GM23338 (cell line): ENCODE data around the gene STX1A. TPM values are rescaled to one million over a fixed set of nuclear protein-coding genes. Genes with fewer than 3 reads are reported as not detected.

ENCODE experiments used
- CTCF ChIP-seq, 2 experiments: fragments of 200-600 bp in 1 of 2; sonication (generic) in 1 of 2; conservative IDR thresholded peaks; 2 replicates each; pipeline versions ENCODE4 v1.5.1 to v1.6.1; 2016 to 2017; ENCODE audit warnings: antibody characterized with exemption in 2 of 2, low read depth in 2 of 2, mild to moderate bottlenecking in 2 of 2, moderate library complexity in 1 of 2
- ETS1 ChIP-seq: IDR thresholded peaks from 2 replicates; pipeline ENCODE4 v1.6.1; 2016; ENCODE audit warnings: antibody characterized with exemption
- EZH2 ChIP-seq: fragments of 200-600 bp; sonication (generic); IDR thresholded peaks from one replicate; pipeline ENCODE4 v1.8.0; 2017; ENCODE audit warnings: antibody characterized with exemption, mild to moderate bottlenecking, low read depth; ENCODE audit not compliant: unreplicated experiment
- EZH2phosphoT487 ChIP-seq: fragments of 200-600 bp; sonication (generic); IDR thresholded peaks from one replicate; pipeline ENCODE4 v1.8.1; 2018; ENCODE audit warnings: antibody characterized with exemption; ENCODE audit not compliant: unreplicated experiment
- REST ChIP-seq: IDR thresholded peaks from one replicate; pipeline ENCODE4 v1.6.1; 2018; ENCODE audit warnings: antibody characterized with exemption; ENCODE audit not compliant: unreplicated experiment
- STAT1 ChIP-seq: IDR thresholded peaks from one replicate; pipeline ENCODE4 v1.6.1; 2016; ENCODE audit warnings: antibody characterized with exemption; ENCODE audit not compliant: unreplicated experiment
- ZNF331 ChIP-seq: fragments of 250-450 bp; sonication (Bioruptor Pico); IDR thresholded peaks from 2 replicates; pipeline ENCODE4 v1.5.0; 2020; ENCODE audit warnings: low read depth, mild to moderate bottlenecking, moderate library complexity
- ZNF462 ChIP-seq: fragments of 250-450 bp; sonication (Bioruptor Pico); IDR thresholded peaks from 2 replicates; pipeline ENCODE4 v1.5.0; 2020; ENCODE audit warnings: mild to moderate bottlenecking, moderate library complexity
- polyA plus RNA-seq: library from polyadenylated mRNA; unstranded; fragments of >200 nt; fragmentation: Nextera tagmentation; extraction: Ambion mirVana; gene quantifications from 2 replicates; pipeline ENCODE4 v1.2.1, GENCODE V29; 2016
- total RNA-seq: library from RNA; depleted of rRNA; stranded (reverse); fragments of >200 nt; shearing (Covaris generic); gene quantifications from 2 replicates; pipeline ENCODE4 v1.2.3, GENCODE V29; 2014

STX1A gene
- total and polyA plus RNA-seq, 2 experiments from 2014 or later: 9.1 to 19.8 TPM

- no peak for TF ChIP-seq ZNF462 (CRISPR knock-in tag)
- no peak for TF ChIP-seq ZNF331 (CRISPR knock-in tag)
- TF ChIP-seq CTCF (conservative IDR thresholded peaks at IDR 0.05; ENCODE audit: low read depth in 2 of 2): no peak
- TF ChIP-seq STAT1: no peak
- no peak for TF ChIP-seq REST
- no peak for TF ChIP-seq EZH2
- TF ChIP-seq ETS1: no peak
- no peak for TF ChIP-seq EZH2phosphoT487
These were observed 9.1 kb upstream of the STX1A start (continued) for GRCh38 chr7:73728551-73728950.
